ENCODE results near the gene CYGB.

CYGB gene

DNA sequence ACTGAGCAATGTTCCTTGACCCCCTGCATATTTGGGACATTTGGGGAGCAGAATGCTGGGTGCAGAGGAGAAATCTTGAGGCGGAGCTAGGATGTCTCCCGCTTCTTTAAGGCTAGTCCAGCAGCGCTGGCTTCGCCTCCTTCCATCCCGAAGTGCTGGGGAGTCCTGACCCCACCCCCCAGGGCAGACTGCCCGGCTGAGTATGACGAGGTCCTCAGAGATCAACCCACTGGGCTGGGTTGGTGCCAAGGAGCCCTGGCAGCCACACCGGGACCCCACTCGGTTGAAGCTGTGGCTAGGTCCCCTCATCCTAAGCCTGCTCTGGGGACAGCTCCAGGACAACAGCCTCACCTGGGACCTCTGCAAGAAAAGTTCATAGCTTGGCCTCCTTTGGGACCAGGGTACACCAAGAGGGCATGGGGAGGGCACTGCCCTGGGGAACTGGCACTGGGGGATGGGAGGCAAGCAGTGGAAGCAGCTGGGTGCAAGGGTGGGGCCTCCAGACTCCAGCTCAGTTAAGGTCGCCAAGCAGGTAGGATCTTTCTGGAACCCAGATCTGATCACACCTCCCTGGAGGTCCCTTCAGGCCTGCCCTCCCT, 47.3 kb downstream of the CYGB start:
- TF ChIP-seq SP7 (tag by site-specific recombination; IDR thresholded peaks at IDR 0.05) (no peak), ZNF473 (tag by site-specific recombination; IDR thresholded peaks at IDR 0.05) (no peak), ZNF416 (tag by site-specific recombination; IDR thresholded peaks at IDR 0.05) (no peak), ZNF514 (tag by site-specific recombination; IDR thresholded peaks at IDR 0.05) (no peak), ZEB2 (tag by site-specific recombination; IDR thresholded peaks at IDR 0.05) (no peak), ZNF544 (tag by site-specific recombination; IDR thresholded peaks at IDR 0.05) (no peak), SETDB1 (IDR thresholded peaks at IDR 0.05; ENCODE audit: insufficient read length, low read length) (no peak), ZNF223 (tag by site-specific recombination; IDR thresholded peaks at IDR 0.05) (no peak), ZNF548 (tag by site-specific recombination; IDR thresholded peaks at IDR 0.05) (no peak), KLF7 (tag by site-specific recombination; IDR thresholded peaks at IDR 0.05; ENCODE audit: borderline replicate concordance) (no peak), ZNF654 (tag by site-specific recombination; IDR thresholded peaks at IDR 0.05; ENCODE audit: low read depth) (no peak), ZNF664 (tag by site-specific recombination; IDR thresholded peaks at IDR 0.05) (no peak), ZSCAN30 (tag by site-specific recombination; IDR thresholded peaks at IDR 0.05) (no peak), ZNF10 (tag by site-specific recombination; IDR thresholded peaks at IDR 0.05) (no peak), RBAK (tag by site-specific recombination; IDR thresholded peaks at IDR 0.05) (no peak), ZNF600 (tag by site-specific recombination; IDR thresholded peaks at IDR 0.05) (no peak), ZNF112 (tag by site-specific recombination; IDR thresholded peaks at IDR 0.05) (no peak), ZFP41 (tag by site-specific recombination; IDR thresholded peaks at IDR 0.05; ENCODE audit: borderline replicate concordance) (no peak)
- TF ChIP-seq, protein P1, sequence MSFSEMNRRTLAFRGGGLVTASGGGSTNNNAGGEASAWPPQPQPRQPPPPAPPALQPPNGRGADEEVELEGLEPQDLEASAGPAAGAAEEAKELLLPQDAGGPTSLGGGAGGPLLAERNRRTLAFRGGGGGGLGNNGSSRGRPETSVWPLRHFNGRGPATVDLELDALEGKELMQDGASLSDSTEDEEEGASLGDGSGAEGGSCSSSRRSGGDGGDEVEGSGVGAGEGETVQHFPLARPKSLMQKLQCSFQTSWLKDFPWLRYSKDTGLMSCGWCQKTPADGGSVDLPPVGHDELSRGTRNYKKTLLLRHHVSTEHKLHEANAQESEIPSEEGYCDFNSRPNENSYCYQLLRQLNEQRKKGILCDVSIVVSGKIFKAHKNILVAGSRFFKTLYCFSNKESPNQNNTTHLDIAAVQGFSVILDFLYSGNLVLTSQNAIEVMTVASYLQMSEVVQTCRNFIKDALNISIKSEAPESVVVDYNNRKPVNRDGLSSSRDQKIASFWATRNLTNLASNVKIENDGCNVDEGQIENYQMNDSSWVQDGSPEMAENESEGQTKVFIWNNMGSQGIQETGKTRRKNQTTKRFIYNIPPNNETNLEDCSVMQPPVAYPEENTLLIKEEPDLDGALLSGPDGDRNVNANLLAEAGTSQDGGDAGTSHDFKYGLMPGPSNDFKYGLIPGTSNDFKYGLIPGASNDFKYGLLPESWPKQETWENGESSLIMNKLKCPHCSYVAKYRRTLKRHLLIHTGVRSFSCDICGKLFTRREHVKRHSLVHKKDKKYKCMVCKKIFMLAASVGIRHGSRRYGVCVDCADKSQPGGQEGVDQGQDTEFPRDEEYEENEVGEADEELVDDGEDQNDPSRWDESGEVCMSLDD (tag by site-specific recombination; IDR thresholded peaks at IDR 0.05) = no peak
- TF ChIP-seq, protein P2, sequence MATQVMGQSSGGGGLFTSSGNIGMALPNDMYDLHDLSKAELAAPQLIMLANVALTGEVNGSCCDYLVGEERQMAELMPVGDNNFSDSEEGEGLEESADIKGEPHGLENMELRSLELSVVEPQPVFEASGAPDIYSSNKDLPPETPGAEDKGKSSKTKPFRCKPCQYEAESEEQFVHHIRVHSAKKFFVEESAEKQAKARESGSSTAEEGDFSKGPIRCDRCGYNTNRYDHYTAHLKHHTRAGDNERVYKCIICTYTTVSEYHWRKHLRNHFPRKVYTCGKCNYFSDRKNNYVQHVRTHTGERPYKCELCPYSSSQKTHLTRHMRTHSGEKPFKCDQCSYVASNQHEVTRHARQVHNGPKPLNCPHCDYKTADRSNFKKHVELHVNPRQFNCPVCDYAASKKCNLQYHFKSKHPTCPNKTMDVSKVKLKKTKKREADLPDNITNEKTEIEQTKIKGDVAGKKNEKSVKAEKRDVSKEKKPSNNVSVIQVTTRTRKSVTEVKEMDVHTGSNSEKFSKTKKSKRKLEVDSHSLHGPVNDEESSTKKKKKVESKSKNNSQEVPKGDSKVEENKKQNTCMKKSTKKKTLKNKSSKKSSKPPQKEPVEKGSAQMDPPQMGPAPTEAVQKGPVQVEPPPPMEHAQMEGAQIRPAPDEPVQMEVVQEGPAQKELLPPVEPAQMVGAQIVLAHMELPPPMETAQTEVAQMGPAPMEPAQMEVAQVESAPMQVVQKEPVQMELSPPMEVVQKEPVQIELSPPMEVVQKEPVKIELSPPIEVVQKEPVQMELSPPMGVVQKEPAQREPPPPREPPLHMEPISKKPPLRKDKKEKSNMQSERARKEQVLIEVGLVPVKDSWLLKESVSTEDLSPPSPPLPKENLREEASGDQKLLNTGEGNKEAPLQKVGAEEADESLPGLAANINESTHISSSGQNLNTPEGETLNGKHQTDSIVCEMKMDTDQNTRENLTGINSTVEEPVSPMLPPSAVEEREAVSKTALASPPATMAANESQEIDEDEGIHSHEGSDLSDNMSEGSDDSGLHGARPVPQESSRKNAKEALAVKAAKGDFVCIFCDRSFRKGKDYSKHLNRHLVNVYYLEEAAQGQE (tag by site-specific recombination; IDR thresholded peaks at IDR 0.05) = no peak
- ChIA-PET POLR2A (interaction anchor here (1.2 kb wide), 1 partner anchor 28 kb away, joined by 3 read pairs; no protein-coding TSS in a partner anchor), CTCF (interaction anchor here (0.6 to 2.6 kb wide), 6 partner anchors 17 to 383 kb away, joined by 3 to 14 read pairs (median 3); partner anchors contain the start of gene AANAT)
- Histone ChIP-seq H3K36me3 (ENCODE audit: control insufficient read depth in 2 of 2, insufficient read depth in 1 of 2, low read length in 2 of 2) (no peaks in the 10 kb centered on the region), H3K27ac (ENCODE audit: extremely low read depth, low read depth, low read length) (no peak overlapping the region), H3K9me3 (ENCODE audit: control insufficient read depth, insufficient read depth, low read depth, low read length) (no peaks in the 10 kb centered on the region), H3K4me1 (ENCODE audit: control insufficient read depth, insufficient read depth, low read length) (no peaks in the 10 kb centered on the region), H3K4me3 (ENCODE audit: low read depth, low read length) (no peak overlapping the region)
